ENCODE data around the gene CA9.
A peak's percentile ranks its signal among the peaks of the same experiment; 100 is the strongest.

Gene CA9

DNA sequence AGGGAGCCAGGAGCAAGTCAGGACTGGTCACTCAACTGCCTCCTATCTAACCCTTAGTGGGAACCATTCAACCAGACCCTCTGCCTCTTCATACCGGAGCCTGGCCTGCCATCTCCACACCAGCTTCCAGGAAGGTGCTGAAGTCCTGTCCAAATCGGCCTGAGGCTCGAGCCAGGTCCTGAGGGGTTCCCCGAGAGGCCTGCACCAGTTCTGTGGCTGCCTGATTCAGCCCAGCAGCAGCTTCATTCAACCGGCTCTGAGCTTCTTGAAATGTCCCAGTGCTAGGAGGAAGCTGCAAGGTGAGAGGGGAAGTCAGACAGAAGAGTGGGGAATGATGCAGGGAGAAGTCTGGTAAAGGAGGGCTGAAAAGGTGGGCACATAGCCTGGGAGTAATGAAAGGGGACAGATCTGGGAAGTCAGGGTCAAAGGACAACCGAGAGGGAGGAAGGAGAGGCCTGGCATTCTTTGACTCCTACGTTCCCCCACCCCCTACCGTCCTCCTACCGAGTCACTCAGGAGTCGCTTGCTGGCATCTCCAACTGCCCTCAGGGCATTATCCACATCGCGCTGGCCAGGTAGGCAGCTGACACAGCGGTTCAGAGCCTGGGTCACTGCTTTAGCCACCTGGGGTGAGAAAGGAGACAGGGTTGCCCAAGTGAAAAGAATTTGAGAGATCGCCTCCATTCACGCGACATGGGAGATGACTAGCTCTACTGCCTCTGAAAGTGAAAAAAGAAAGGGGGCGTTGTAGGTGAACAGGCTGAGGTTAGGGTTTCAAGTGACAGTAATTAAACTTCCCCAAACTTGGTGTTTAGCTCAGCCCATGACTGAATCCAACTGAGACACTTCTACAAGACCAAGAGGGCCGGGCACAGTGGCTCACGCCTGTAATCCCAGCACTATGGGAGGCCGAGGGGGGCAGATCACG lies 38.0 kb downstream of the CA9 start:
- CTCF ChIA-PET = interaction anchor here (0.6 to 6.7 kb wide), 4 partner anchors 15 to 108 kb away, joined by 3 to 31 read pairs (median 3); no protein-coding TSS in a partner anchor
- Mint-ChIP-seq H3K4me3 (no peak overlapping the region), H3K9me3 (no peaks in the 10 kb centered on the region), H3K36me3 (peaks cover 83% of the 10 kb centered on the region), H3K27me3 (no peaks in the 10 kb centered on the region), H3K4me1 (no peaks in the 10 kb centered on the region), H3K27ac (peak overlapping the region; percentile 28)
- no peak for DNase-seq

DNA sequence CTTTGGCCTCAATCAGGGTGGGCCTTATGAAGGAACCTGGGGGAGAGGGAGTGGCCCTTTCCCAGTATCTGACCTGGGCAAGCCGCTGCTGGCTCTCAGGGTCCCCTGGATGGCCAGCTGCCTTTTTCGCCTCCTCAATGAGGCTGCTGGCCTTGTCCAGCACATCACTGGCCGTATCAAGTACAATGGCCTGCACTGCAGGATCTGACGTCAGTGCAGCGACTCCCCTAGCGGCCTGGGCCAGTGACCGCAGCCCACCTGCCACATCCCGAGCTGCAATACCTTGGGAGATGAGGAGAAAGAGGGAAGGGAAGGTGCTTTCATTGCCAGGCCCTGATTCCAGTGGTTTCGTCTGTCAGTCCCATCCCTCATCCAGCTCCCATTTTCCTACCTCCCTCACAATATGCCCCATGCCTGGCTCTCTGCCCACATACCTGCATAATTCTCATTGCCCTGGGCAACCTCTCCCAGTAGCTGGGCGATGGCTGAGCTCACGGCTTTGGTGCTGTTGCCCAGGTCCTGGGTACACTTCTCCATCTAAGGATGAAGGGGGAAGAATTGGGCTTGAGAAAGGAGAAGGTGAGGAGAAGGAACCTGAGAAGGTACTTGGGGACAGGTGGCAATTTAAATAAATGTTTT lies 39.2 kb downstream of the CA9 start:
- DNase-seq = no peak
- Mint-ChIP-seq H3K9me3 (no peaks in the 10 kb centered on the region), H3K4me1 (no peaks in the 10 kb centered on the region), H3K4me3 (no peak overlapping the region), H3K27me3 (no peaks in the 10 kb centered on the region), H3K36me3 (peaks cover 81% of the 10 kb centered on the region), H3K27ac (no peak overlapping the region)
- CTCF ChIA-PET = interaction anchor here (1.0 to 6.7 kb wide), 2 partner anchors 16 to 97 kb away, joined by 3 to 31 read pairs; no protein-coding TSS in a partner anchor

DNA sequence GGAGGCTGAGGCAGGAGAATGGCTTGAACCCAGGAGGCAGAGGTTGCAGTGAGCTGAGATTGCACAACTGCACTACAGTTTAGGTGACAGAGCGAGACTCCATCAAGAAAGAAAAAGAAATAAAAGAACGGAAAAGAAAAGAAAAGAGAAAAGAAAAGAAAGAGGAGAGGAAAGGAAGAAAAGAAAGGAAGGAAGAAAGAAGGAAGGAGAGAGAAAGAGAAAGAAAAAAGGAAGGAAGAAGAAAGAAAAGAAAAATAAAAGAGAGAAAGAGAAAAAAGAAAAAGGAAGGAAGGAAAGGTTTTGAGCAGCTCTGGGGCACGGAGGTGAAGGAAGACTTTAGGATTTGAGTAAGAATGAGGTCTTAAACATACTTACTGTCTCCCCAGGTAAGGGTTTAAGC lies 39.9 kb downstream of the CA9 start:
- H3K4me1 Mint-ChIP-seq = no peaks in the 10 kb centered on the region
- no peaks in the 10 kb centered on the region for H3K27me3 Mint-ChIP-seq
- DNase-seq = no peak
- H3K9me3 Mint-ChIP-seq = no peaks in the 10 kb centered on the region
- H3K4me3 Mint-ChIP-seq = no peak overlapping the region
- H3K36me3 Mint-ChIP-seq = peaks cover 82% of the 10 kb centered on the region
- H3K27ac Mint-ChIP-seq = no peak overlapping the region
- CTCF ChIA-PET = interaction anchor here (1.0 to 6.7 kb wide), 2 partner anchors 17 to 98 kb away, joined by 3 to 31 read pairs; no protein-coding TSS in a partner anchor

DNA sequence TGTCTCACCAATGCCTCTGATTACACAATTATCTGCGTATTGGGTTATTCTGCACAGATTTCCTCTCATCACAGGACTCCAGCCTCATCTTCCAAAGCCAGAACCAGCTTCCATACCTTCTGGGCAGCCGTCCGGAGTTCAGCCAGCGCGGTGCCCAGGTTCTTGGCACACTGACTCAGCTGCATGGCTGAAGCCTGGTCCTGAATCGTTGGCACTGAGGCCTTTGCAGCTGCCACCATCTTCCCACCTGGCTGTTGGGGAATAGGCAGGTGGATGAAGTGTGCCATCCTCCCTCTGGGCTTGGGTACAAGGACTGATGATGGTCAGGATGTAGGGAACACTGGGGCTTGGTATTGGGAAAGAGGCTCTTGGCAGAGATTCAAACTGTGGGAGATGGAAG lies 40.4 kb downstream of the CA9 start:
- Mint-ChIP-seq H3K4me3 (no peak overlapping the region), H3K36me3 (peaks cover 79% of the 10 kb centered on the region)

DNA sequence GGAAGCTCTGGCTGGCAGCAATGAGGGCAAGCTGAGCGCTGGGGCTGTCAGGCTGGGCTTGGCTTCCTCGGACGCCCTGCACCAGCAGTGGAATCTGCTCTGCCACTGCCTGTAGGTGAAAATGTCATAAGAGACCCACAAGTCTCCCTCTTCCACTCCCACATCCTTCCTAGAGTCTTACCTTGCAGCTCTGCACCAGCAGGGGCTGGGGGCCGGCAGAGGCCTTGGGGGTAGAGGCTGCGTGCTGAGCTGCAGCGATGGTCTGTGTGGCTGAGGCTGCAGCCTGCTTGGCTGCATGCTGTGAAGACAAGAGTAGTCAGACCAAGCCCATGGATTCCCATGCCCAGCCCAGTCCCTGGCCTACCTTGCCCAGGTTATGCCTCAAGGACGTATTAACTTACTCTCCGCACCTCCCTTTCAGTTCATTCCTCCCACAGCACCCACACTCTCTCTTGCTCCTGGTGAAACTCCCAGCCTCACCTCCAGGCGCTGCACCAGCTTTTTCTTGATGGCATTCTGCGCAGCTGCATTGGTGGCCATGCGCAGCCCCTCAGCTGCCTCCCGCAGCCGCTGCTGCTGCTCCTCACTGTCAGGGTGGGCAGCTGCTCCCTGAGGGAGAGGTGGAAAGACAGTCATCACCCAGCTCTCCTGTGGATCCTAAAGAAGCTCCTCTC lies 41.0 kb downstream of the CA9 start:
- CTCF ChIA-PET = interaction anchor here (6.7 kb wide), 1 partner anchor 18 kb away, joined by 31 read pairs; no protein-coding TSS in a partner anchor
- peaks cover 81% of the 10 kb centered on the region for H3K36me3 Mint-ChIP-seq

More for the DNA sequence above, 40.4 kb downstream of the CA9 start:
- no peaks in the 10 kb centered on the region for H3K27me3 Mint-ChIP-seq
- H3K27ac Mint-ChIP-seq = peak overlapping the region; percentile 2
- CTCF ChIA-PET = interaction anchor here (6.7 kb wide), 1 partner anchor 18 kb away, joined by 31 read pairs; no protein-coding TSS in a partner anchor
- H3K9me3 Mint-ChIP-seq = no peaks in the 10 kb centered on the region
- DNase-seq = no peak
- no peaks in the 10 kb centered on the region for H3K4me1 Mint-ChIP-seq

DNA sequence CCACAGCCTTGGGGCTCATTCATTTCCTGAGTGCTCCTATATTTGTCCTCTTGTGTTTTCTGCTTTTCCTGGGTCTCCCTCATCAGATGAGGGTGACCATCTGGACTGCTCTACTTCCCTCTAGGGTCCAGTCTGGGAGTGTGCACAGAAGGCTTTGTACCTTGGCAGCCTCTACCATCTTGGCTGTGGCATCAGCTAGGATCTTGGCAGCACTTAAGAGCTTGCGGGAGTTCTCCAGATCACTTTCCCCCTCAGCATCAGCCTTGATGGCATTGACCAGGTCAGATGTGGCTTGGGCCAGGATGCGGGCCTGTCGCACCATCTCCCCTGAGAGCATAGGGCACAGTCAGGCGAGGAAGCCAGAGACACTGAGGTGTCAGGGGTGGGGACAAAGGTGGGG lies 42.5 kb downstream of the CA9 start:
- Mint-ChIP-seq H3K4me1 (no peaks in the 10 kb centered on the region), H3K27ac (peak overlapping the region; percentile 47), H3K27me3 (no peaks in the 10 kb centered on the region), H3K36me3 (peaks cover 83% of the 10 kb centered on the region), H3K9me3 (no peaks in the 10 kb centered on the region), H3K4me3 (no peak overlapping the region)
- CTCF ChIA-PET = interaction anchor here (1.1 to 6.7 kb wide), 4 partner anchors 12 to 57 kb away, joined by 4 to 31 read pairs (median 5); no protein-coding TSS in a partner anchor
- no peak for DNase-seq

More for the DNA sequence above, 41.0 kb downstream of the CA9 start:
- H3K4me3 Mint-ChIP-seq = no peak overlapping the region
- no peaks in the 10 kb centered on the region for H3K9me3 Mint-ChIP-seq
- no peaks in the 10 kb centered on the region for H3K27me3 Mint-ChIP-seq
- peak overlapping the region; percentile 63 for H3K27ac Mint-ChIP-seq
- no peaks in the 10 kb centered on the region for H3K4me1 Mint-ChIP-seq
- no peak for DNase-seq

DNA sequence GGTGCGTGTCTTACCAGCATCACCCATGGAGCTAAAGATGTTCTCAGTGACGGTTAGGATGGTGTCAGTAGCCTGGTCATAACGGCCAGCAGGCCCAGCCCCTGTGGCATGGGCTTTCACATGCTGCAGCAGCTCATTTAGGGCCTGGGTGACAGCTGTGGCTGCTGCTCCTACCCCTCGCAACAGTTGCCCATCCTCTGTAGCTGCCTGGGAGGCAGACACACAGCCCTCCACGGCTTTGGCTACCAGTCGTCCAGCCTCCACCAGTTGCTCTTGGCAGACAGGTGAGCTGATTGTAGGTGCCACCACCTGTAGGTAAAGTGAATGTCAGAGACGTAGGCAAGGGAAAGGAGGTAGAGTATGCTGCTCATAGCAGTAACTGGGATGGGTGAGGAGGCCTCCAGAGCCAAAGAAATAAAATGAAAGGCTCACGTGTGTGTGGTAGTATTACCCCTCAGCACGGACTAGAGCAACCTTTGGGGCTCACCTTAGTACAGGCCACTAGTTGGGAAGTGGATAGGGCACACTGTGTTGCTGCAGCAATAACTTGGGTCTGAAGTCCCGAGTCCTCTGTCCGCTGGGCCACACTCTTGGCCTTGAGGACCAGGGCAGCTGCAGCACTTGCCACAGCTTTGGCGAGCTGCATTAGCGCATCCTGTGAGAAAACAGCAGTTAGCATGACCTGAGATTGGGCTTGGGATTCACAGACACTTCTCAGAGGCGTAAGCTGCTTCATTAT lies 43.6 kb downstream of the CA9 start:
- CTCF ChIA-PET = interaction anchor here (1.1 to 6.7 kb wide), 4 partner anchors 10 to 59 kb away, joined by 3 to 31 read pairs (median 4); no protein-coding TSS in a partner anchor
- peaks cover 84% of the 10 kb centered on the region for H3K36me3 Mint-ChIP-seq

DNA sequence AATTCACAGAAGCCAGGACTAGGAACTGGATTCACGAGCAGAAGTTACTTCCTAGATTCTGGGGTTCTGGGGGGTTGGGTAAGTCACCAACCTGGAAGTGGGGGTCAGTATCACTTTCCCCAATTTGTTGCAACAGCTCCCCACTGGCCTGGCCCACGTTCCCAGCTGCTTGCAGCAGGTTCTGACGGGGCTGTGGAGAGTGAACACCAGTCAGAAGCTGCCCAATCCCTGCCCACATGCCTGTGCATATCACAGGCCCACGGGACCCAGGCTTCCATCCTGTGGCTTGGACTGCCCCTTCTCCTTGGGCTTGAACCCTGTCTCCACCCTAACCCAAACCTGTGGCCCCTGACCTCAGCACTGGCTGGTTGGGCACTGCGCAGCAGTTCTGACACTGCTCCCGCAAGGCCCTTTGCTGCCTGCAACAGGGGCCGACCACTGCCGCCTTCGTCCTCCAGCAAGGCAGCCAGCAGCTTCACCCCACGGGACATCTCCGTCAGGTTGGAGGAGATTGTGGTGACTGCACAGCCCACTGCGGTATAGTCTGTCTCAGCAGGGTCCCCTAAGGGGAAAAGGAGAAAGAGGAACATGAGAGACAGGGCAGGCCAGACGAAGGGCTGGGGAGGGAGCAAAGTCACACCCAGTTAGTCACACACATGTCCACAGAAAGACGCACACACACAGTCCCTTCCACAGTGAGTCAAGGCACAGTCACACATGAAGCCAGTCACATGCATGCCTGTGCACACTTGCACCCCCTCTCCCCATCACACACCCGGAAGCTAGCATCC lies 45.2 kb downstream of the CA9 start:
- Mint-ChIP-seq H3K36me3 (peaks cover 84% of the 10 kb centered on the region), H3K4me3 (no peak overlapping the region), H3K9me3 (no peaks in the 10 kb centered on the region), H3K27ac (peak overlapping the region; percentile 52), H3K4me1 (no peaks in the 10 kb centered on the region), H3K27me3 (no peaks in the 10 kb centered on the region)
- CTCF ChIA-PET = no interaction called here
- no peak for DNase-seq

More for the DNA sequence above, 43.6 kb downstream of the CA9 start:
- Mint-ChIP-seq H3K4me3 (no peak overlapping the region), H3K27me3 (no peaks in the 10 kb centered on the region), H3K27ac (no peak overlapping the region), H3K4me1 (no peaks in the 10 kb centered on the region), H3K9me3 (no peaks in the 10 kb centered on the region)
- no peak for DNase-seq

DNA sequence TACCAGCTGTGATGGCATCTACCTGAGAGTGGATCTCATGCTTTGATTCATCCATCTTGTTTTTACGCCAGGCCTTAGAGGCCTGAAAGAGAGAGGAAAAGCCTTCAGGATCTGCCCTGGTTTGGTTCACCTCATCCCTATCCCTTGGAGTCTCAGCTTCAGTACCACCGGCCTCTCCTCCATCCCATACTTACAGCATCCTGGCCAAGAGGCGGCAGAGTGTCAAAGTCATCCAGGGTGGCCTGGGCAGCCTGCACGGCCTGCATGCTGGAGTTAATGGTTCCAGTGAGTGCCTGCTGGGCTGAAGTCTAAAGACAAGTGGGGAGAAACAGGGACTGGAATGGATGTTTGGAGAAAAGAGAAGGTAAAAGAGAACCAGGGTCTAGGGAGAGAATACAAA lies 45.8 kb downstream of the CA9 start:
- Mint-ChIP-seq H3K9me3 (no peaks in the 10 kb centered on the region), H3K36me3 (peaks cover 83% of the 10 kb centered on the region), H3K27me3 (no peaks in the 10 kb centered on the region), H3K4me3 (no peak overlapping the region), H3K27ac (no peak overlapping the region), H3K4me1 (no peaks in the 10 kb centered on the region)
- CTCF ChIA-PET = no interaction called here
- no peak for DNase-seq

DNA sequence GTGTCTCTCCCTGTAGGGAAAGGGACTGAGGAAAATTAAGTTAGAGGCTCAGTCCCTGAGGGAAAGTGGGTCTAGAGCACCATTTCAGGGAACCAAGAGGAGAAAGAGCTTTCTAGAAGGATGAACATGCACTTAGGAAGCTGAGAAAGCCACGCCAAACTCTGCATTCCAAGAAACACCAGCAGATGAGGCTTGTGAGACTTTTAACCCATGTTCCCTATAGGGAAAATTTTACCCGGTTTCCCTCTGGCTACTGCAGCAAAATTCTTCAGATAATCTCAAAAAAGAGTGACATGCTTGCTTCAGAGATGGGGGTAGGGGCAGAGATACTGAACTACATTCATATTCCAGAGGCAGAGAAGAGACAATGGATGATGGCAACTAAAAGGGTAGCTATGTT lies 49.7 kb downstream of the CA9 start:
- CTCF ChIA-PET = interaction anchor here (1.3 kb wide), 1 partner anchor 27 kb away, joined by 6 read pairs; no protein-coding TSS in a partner anchor
- no peaks in the 10 kb centered on the region for H3K9me3 Mint-ChIP-seq
- no peaks in the 10 kb centered on the region for H3K27me3 Mint-ChIP-seq
- H3K27ac Mint-ChIP-seq = no peak overlapping the region
- no peaks in the 10 kb centered on the region for H3K4me1 Mint-ChIP-seq
- H3K4me3 Mint-ChIP-seq = no peak overlapping the region
- H3K36me3 Mint-ChIP-seq = peaks cover 65% of the 10 kb centered on the region
- DNase-seq = no peak

DNA sequence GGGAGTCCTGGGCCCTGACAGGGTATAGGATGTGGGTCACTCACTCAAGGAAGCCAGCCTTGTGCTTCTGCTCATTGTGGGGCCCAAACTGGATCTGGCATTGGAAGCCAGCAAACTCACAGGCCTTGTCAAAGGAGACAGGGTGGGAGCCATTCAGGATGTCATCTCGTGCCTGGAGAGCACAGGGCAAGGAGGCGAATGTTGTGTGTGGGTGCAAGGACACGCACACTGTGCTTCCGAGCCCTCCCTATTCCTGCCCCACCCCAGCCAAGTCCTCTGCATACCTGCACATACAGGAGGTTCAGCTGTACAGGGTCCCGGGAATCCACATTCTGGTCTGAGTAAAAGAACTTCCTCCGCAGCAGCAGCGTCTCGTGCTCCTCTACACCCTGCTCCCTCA lies 50.2 kb downstream of the CA9 start:
- Mint-ChIP-seq H3K27ac (no peak overlapping the region), H3K4me3 (no peak overlapping the region), H3K36me3 (peaks cover 62% of the 10 kb centered on the region), H3K4me1 (no peaks in the 10 kb centered on the region), H3K9me3 (no peaks in the 10 kb centered on the region), H3K27me3 (no peaks in the 10 kb centered on the region)
- CTCF ChIA-PET = interaction anchor here (1.1 to 1.3 kb wide), 2 partner anchors 27 to 32 kb away, joined by 3 to 6 read pairs; no protein-coding TSS in a partner anchor
- no peak for DNase-seq

DNA sequence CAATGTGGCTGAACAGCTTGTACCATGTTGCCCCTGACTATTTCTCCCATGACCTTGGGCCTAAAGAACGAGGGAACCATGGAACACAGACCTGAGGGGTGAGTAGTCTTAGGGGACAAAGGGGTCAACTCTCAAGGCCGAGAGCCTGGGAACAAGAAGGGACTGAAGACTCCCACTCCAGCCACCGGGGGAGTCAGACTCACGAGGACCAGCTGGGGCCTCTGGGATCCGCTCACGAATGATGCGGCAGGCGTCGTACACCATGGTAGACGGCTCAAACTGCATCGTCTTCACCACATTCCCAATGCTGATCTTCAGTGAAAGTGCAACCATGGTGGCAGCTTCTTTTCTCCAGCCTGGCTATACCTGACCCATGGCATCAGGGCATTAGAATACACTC lies 51.6 kb downstream of the CA9 start:
- Mint-ChIP-seq H3K9me3 (no peaks in the 10 kb centered on the region), H3K4me1 (no peaks in the 10 kb centered on the region), H3K27ac (no peak overlapping the region), H3K4me3 (no peak overlapping the region), H3K36me3 (peaks cover 49% of the 10 kb centered on the region), H3K27me3 (no peaks in the 10 kb centered on the region)
- no peak for DNase-seq
- CTCF ChIA-PET = interaction anchor here (3.8 kb wide), 1 partner anchor 29 kb away, joined by 43 read pairs; no protein-coding TSS in a partner anchor
